SK-N-MC (cell line): ENCODE results near the gene NTMT1.
"Not testable (repeated sequence)": the region's sequence is repeated elsewhere in the genome, so short reads cannot be mapped to it uniquely, and the experiment has no call there.

Experiments used
- DNase-seq: peaks from one replicate; pipeline ENCODE4 v3.0.0-alpha.2; 2011; ENCODE audit warnings: low read depth, low spot score
- H3K27ac ChIP-seq: fragments of 200-600 bp; sonication (generic); 2 replicates; pipeline ENCODE4 v1.5.1; 2016; ENCODE audit warnings: mixed run types
- H3K36me3 ChIP-seq: fragments of 200-600 bp; sonication (generic); 2 replicates; pipeline ENCODE4 v1.6.1; 2017; ENCODE audit warnings: antibody characterized with exemption, low read length, mixed read lengths; ENCODE audit not compliant: insufficient read depth
- H3K4me3 ChIP-seq: fragments of 200-600 bp; sonication (generic); 2 replicates; pipeline ENCODE4 v1.5.1; 2016
- H3K9ac ChIP-seq: fragments of 200-600 bp; sonication (generic); 2 replicates; pipeline ENCODE4 v1.8.0; 2017; ENCODE audit warnings: mixed run types, mixed read lengths; ENCODE audit not compliant: insufficient read length
- H3K9me3 ChIP-seq: fragments of 200-600 bp; sonication (generic); 2 replicates; pipeline ENCODE4 v1.6.1; 2017; ENCODE audit warnings: low read depth, mild to moderate bottlenecking, antibody characterized with exemption, low read length, moderate library complexity, mixed read lengths
- EZH2 ChIP-seq: fragments of 200-600 bp; sonication (generic); IDR thresholded peaks from one replicate; pipeline ENCODE4 v1.6.1; 2017; ENCODE audit warnings: antibody characterized with exemption
- FOXP2 ChIP-seq: optimal IDR thresholded peaks from 2 replicates; pipeline ENCODE3; 2011; ENCODE audit warnings: mild to moderate bottlenecking, moderate library complexity; ENCODE audit not compliant: insufficient read depth; ENCODE audit errors: extremely low read length, control extremely low read depth
- POLR2AphosphoS5 ChIP-seq: IDR thresholded peaks from 2 replicates; pipeline ENCODE4 v1.6.1; 2012; ENCODE audit warnings: mild to moderate bottlenecking, low read depth, low read length, borderline replicate concordance

Gene NTMT1

GRCh38 chr9:129649726-129650679 is 24.0 kb downstream of the NTMT1 start:
- DNase-seq, result peak; percentile 56
- Histone ChIP-seq H3K36me3 (no peaks in the 10 kb centered on the region), H3K9ac (peak overlapping the region; percentile 67), H3K4me3 (peak overlapping the region; percentile 66), H3K27ac (peak overlapping the region; percentile 89), H3K9me3 (no peaks in the 10 kb centered on the region)
- TF ChIP-seq POLR2AphosphoS5 (no peak), EZH2 (no peak), FOXP2 (no peak)

GRCh38 chr9:129650680-129651235 is 24.8 kb downstream of the NTMT1 start:
- no peak overlapping the region for H3K4me3 ChIP-seq
- no peak for DNase-seq
- TF ChIP-seq FOXP2 (no peak), POLR2AphosphoS5 (no peak), EZH2 (no peak)
- H3K27ac ChIP-seq, result peak overlapping the region; percentile 89
- H3K9ac ChIP-seq, result no peak overlapping the region
- H3K36me3 ChIP-seq, result no peaks in the 10 kb centered on the region
- no peaks in the 10 kb centered on the region for H3K9me3 ChIP-seq

- TF ChIP-seq EZH2, result no peak
- TF ChIP-seq FOXP2, result no peak
- TF ChIP-seq POLR2AphosphoS5, result no peak
- Histone ChIP-seq H3K4me3 (peak overlapping the region; percentile 72), H3K36me3 (no peaks in the 10 kb centered on the region), H3K9ac (peak overlapping the region; percentile 66), H3K27ac (peak overlapping the region; percentile 93), H3K9me3 (no peaks in the 10 kb centered on the region)
- DNase-seq, result no peak
These were observed 28.0 kb downstream of the NTMT1 start for GRCh38 chr9:129653823-129654553.

GRCh38 chr9:129654554-129655040 is 28.6 kb downstream of the NTMT1 start:
- Histone ChIP-seq H3K9ac (peak overlapping the region; percentile 66), H3K27ac (peak overlapping the region; percentile 93), H3K9me3 (no peaks in the 10 kb centered on the region), H3K4me3 (peak overlapping the region; percentile 72), H3K36me3 (no peaks in the 10 kb centered on the region)
- no peak for TF ChIP-seq EZH2
- no peak for TF ChIP-seq POLR2AphosphoS5
- TF ChIP-seq FOXP2, result no peak
- no peak for DNase-seq

GRCh38 chr9:129655154-129655553 is 29.2 kb downstream of the NTMT1 start:
- no peak for DNase-seq
- TF ChIP-seq POLR2AphosphoS5 (no peak), EZH2 (no peak), FOXP2 (no peak)

GRCh38 chr9:129655696-129656095 is 29.7 kb downstream of the NTMT1 start:
- Histone ChIP-seq H3K9ac (no peak overlapping the region), H3K4me3 (no peak overlapping the region), H3K27ac (0 out of 2 replicates have a peak overlapping the region, but pooled peaks have one; percentile 8), H3K36me3 (no peaks in the 10 kb centered on the region), H3K9me3 (no peaks in the 10 kb centered on the region)
- DNase-seq, result no peak
- TF ChIP-seq POLR2AphosphoS5 (no peak), FOXP2 (no peak), EZH2 (no peak)

More at GRCh38 chr9:129655154-129655553, 29.2 kb downstream of the NTMT1 start:
- H3K36me3 ChIP-seq, result no peaks in the 10 kb centered on the region
- no peaks in the 10 kb centered on the region for H3K9me3 ChIP-seq
- H3K27ac ChIP-seq, result peak overlapping the region; percentile 93; the same call in 1 of the 2 replicates
- H3K9ac ChIP-seq, result no peak overlapping the region
- H3K4me3 ChIP-seq, result no peak overlapping the region

- Histone ChIP-seq H3K4me3 (no peak overlapping the region), H3K36me3 (no peaks in the 10 kb centered on the region), H3K27ac (no peak overlapping the region), H3K9me3 (no peaks in the 10 kb centered on the region), H3K9ac (no peak overlapping the region)
- DNase-seq, result no peak
- no peak for TF ChIP-seq FOXP2
- TF ChIP-seq EZH2, result no peak
- no peak for TF ChIP-seq POLR2AphosphoS5
These were observed 30.9 kb downstream of the NTMT1 start for GRCh38 chr9:129656795-129657390.

- H3K9ac ChIP-seq, result no peak overlapping the region
- H3K9me3 ChIP-seq, result no peaks in the 10 kb centered on the region
- H3K27ac ChIP-seq, result no peak overlapping the region
- DNase-seq, result no peak
- H3K4me3 ChIP-seq, result no peak overlapping the region
- H3K36me3 ChIP-seq, result no peaks in the 10 kb centered on the region
- no peak for TF ChIP-seq POLR2AphosphoS5
- no peak for TF ChIP-seq FOXP2
- TF ChIP-seq EZH2, result no peak
These were observed 35.1 kb downstream of the NTMT1 start for GRCh38 chr9:129661029-129661428.

- not testable (repeated sequence) for H3K4me3 ChIP-seq, H3K27ac ChIP-seq
These were observed 36.3 kb downstream of the NTMT1 start for GRCh38 chr9:129662239-129662638.

More at GRCh38 chr9:129662239-129662638, 36.3 kb downstream of the NTMT1 start:
- H3K9me3 ChIP-seq, H3K9ac ChIP-seq, H3K36me3 ChIP-seq, DNase-seq: not testable (repeated sequence)
